T-helper 1 cell treated with Interleukin-12 subunit alpha and Interleukin-12 subunit beta and Interleukin-4 antibody, amounts not matched to agents 30 μg/mL and 1 μg/mL, for 36 hours (primary cell): Measurements from ENCODE around the gene HYAL1.
"Not testable (repeated sequence)": the region's sequence is repeated elsewhere in the genome, so short reads cannot be mapped to it uniquely, and the experiment has no call there.

Experiments
- H3K27ac Mint-ChIP-seq: one replicate; pipeline ENCODE4 v1.8.0; 2021; ENCODE audit warnings: mild to moderate bottlenecking, mixed read lengths
- H3K27me3 Mint-ChIP-seq: one replicate; pipeline ENCODE4 v1.8.0; 2021; ENCODE audit warnings: low read depth, mixed read lengths
- H3K36me3 Mint-ChIP-seq: one replicate; pipeline ENCODE4 v1.8.0; 2021; ENCODE audit warnings: low read depth, mixed read lengths
- H3K4me1 Mint-ChIP-seq: one replicate; pipeline ENCODE4 v1.8.0; 2021; ENCODE audit warnings: low read depth, mixed read lengths
- H3K4me3 Mint-ChIP-seq: one replicate; pipeline ENCODE4 v1.8.0; 2021; ENCODE audit warnings: mild to moderate bottlenecking, moderate library complexity, mixed read lengths
- H3K9me3 Mint-ChIP-seq: one replicate; pipeline ENCODE4 v1.8.0; 2021; ENCODE audit warnings: mixed read lengths

The HYAL1 gene

GRCh38 chr3:50296721-50297383 lies 6.5 kb downstream of the HYAL1 start:
- no peaks in the 10 kb centered on the region for H3K27me3 Mint-ChIP-seq
- H3K4me3 Mint-ChIP-seq = no peak overlapping the region
- H3K9me3 Mint-ChIP-seq = no peaks in the 10 kb centered on the region
- no peak overlapping the region for H3K27ac Mint-ChIP-seq
- peaks cover 35% of the 10 kb centered on the region for H3K4me1 Mint-ChIP-seq
- peaks cover 3% of the 10 kb centered on the region for H3K36me3 Mint-ChIP-seq

- Mint-ChIP-seq H3K4me3 (no peak overlapping the region), H3K27ac (no peak overlapping the region), H3K27me3 (no peaks in the 10 kb centered on the region), H3K36me3 (peaks cover 6% of the 10 kb centered on the region), H3K4me1 (peaks cover 39% of the 10 kb centered on the region), H3K9me3 (no peaks in the 10 kb centered on the region)
These were observed 7.6 kb downstream of the HYAL1 start for GRCh38 chr3:50295553-50296431.

- H3K27me3 Mint-ChIP-seq = no peaks in the 10 kb centered on the region
- H3K36me3 Mint-ChIP-seq = peaks cover 6% of the 10 kb centered on the region
- H3K4me1 Mint-ChIP-seq = peaks cover 31% of the 10 kb centered on the region
- H3K4me3 Mint-ChIP-seq = no peak overlapping the region
- H3K9me3 Mint-ChIP-seq = no peaks in the 10 kb centered on the region
- H3K27ac Mint-ChIP-seq = no peak overlapping the region
These were observed 8.6 kb downstream of the HYAL1 start for GRCh38 chr3:50294492-50295403.

GRCh38 chr3:50294089-50294488 lies 9.3 kb downstream of the HYAL1 start:
- Mint-ChIP-seq H3K36me3 (peaks cover 6% of the 10 kb centered on the region), H3K9me3 (no peaks in the 10 kb centered on the region), H3K27me3 (no peaks in the 10 kb centered on the region), H3K27ac (no peak overlapping the region), H3K4me1 (peaks cover 31% of the 10 kb centered on the region), H3K4me3 (no peak overlapping the region)

GRCh38 chr3:50293079-50293801 lies 10.1 kb downstream of the HYAL1 start:
- H3K4me1 Mint-ChIP-seq = peaks cover 30% of the 10 kb centered on the region
- peaks cover 6% of the 10 kb centered on the region for H3K36me3 Mint-ChIP-seq
- peak overlapping the region; percentile 98 for H3K27ac Mint-ChIP-seq

GRCh38 chr3:50292159-50293078 lies 11.0 kb downstream of the HYAL1 start, which contains the start of gene IFRD2:
Gene IFRD2 (minus strand): TSS chr3:50292429. CDS start chr3:50292274, 155 bp downstream.
- Mint-ChIP-seq H3K4me3 (peak within 1 kb of the TSS; percentile 84), H3K36me3 (peaks cover 6% of the 10 kb centered on the region), H3K27ac (peak within 1 kb of the TSS; percentile 98), H3K4me1 (peaks cover 22% of the 10 kb centered on the region), H3K9me3 (no peaks in the 10 kb centered on the region), H3K27me3 (no peaks in the 10 kb centered on the region)

More at GRCh38 chr3:50293079-50293801, 10.1 kb downstream of the HYAL1 start:
- no peaks in the 10 kb centered on the region for H3K27me3 Mint-ChIP-seq
- H3K4me3 Mint-ChIP-seq = peak overlapping the region; percentile 84
- no peaks in the 10 kb centered on the region for H3K9me3 Mint-ChIP-seq

GRCh38 chr3:50290161-50290641 lies 13.2 kb downstream of the HYAL1 start:
- Mint-ChIP-seq H3K9me3 (no peaks in the 10 kb centered on the region), H3K36me3 (peaks cover 6% of the 10 kb centered on the region), H3K4me1 (peaks cover 15% of the 10 kb centered on the region), H3K27me3 (no peaks in the 10 kb centered on the region), H3K27ac (no peak overlapping the region), H3K4me3 (no peak overlapping the region)

- H3K27me3 Mint-ChIP-seq = no peaks in the 10 kb centered on the region
- H3K4me3 Mint-ChIP-seq = no peak overlapping the region
- H3K9me3 Mint-ChIP-seq = no peaks in the 10 kb centered on the region
- H3K36me3 Mint-ChIP-seq = peaks cover 6% of the 10 kb centered on the region
- no peak overlapping the region for H3K27ac Mint-ChIP-seq
- peaks cover 15% of the 10 kb centered on the region for H3K4me1 Mint-ChIP-seq
These were observed 14.2 kb downstream of the HYAL1 start for GRCh38 chr3:50289130-50289529.

GRCh38 chr3:50288387-50289007 lies 14.9 kb downstream of the HYAL1 start:
- Mint-ChIP-seq H3K4me3 (no peak overlapping the region), H3K4me1 (peaks cover 15% of the 10 kb centered on the region), H3K9me3 (no peaks in the 10 kb centered on the region), H3K27me3 (no peaks in the 10 kb centered on the region), H3K27ac (no peak overlapping the region), H3K36me3 (peaks cover 6% of the 10 kb centered on the region)

GRCh38 chr3:50287262-50287661 lies 16.1 kb downstream of the HYAL1 start:
- peaks cover 6% of the 10 kb centered on the region for H3K36me3 Mint-ChIP-seq
- no peak overlapping the region for H3K27ac Mint-ChIP-seq

GRCh38 chr3:50286322-50287227 lies 16.8 kb downstream of the HYAL1 start:
- H3K27me3 Mint-ChIP-seq = no peaks in the 10 kb centered on the region
- no peak overlapping the region for H3K4me3 Mint-ChIP-seq
- no peaks in the 10 kb centered on the region for H3K9me3 Mint-ChIP-seq
- peaks cover 5% of the 10 kb centered on the region for H3K4me1 Mint-ChIP-seq
- no peak overlapping the region for H3K27ac Mint-ChIP-seq
- H3K36me3 Mint-ChIP-seq = peaks cover 6% of the 10 kb centered on the region

More at GRCh38 chr3:50287262-50287661, 16.1 kb downstream of the HYAL1 start:
- H3K9me3 Mint-ChIP-seq = no peaks in the 10 kb centered on the region
- H3K27me3 Mint-ChIP-seq = no peaks in the 10 kb centered on the region
- H3K4me1 Mint-ChIP-seq = peaks cover 5% of the 10 kb centered on the region
- H3K4me3 Mint-ChIP-seq = no peak overlapping the region

GRCh38 chr3:50284121-50284520 lies 19.3 kb downstream of the HYAL1 start:
- H3K27me3 Mint-ChIP-seq, H3K4me3 Mint-ChIP-seq, H3K9me3 Mint-ChIP-seq, H3K36me3 Mint-ChIP-seq, H3K4me1 Mint-ChIP-seq, H3K27ac Mint-ChIP-seq: not testable (repeated sequence)
